H1 (cell line): ENCODE data around the gene CCDC144A.

ENCODE experiments used
- CTCF ChIP-seq, 3 experiments: IDR thresholded peaks; 1 replicate in 2 of 3; 2 replicates in 1 of 3; pipeline versions ENCODE4 v1.5.1 to v1.6.1; 2011; ENCODE audit warnings: low read length in 3 of 3, mild to moderate bottlenecking in 3 of 3, inconsistent platforms in 2 of 3, low read depth in 1 of 3, moderate library complexity in 1 of 3; ENCODE audit not compliant: insufficient read depth in 1 of 3; ENCODE audit errors: control extremely low read depth in 1 of 3
- EP300 ChIP-seq, 2 experiments: IDR thresholded peaks; 1 replicate in 1 of 2; 2 replicates in 1 of 2; pipeline ENCODE4 v1.6.1; 2011 to 2012; ENCODE audit warnings: low read depth in 2 of 2, low read length in 2 of 2, mild to moderate bottlenecking in 2 of 2, borderline replicate concordance in 1 of 2, inconsistent platforms in 1 of 2, moderate library complexity in 1 of 2
- EZH2 ChIP-seq: fragments of 200-600 bp; sonication (generic); IDR thresholded peaks from 2 replicates; pipeline ENCODE4 v1.7.1; 2012; ENCODE audit warnings: low read depth, mild to moderate bottlenecking, moderate library complexity, low read length, inconsistent platforms; ENCODE audit not compliant: severe bottlenecking
- GABPA ChIP-seq: IDR thresholded peaks from 2 replicates; pipeline ENCODE4 v1.6.1; 2011; ENCODE audit warnings: mild to moderate bottlenecking, low read length, moderate library complexity, borderline replicate concordance; ENCODE audit not compliant: insufficient read depth
- MAX ChIP-seq: IDR thresholded peaks from 2 replicates; pipeline ENCODE4 v1.6.1; 2012; ENCODE audit warnings: inconsistent platforms
- POLR2AphosphoS5 ChIP-seq: IDR thresholded peaks from 2 replicates; pipeline ENCODE4 v1.6.1; 2011; ENCODE audit warnings: low read depth, low read length
- SRF ChIP-seq: IDR thresholded peaks from 2 replicates; pipeline ENCODE4 v1.6.1; 2011; ENCODE audit warnings: mild to moderate bottlenecking, low read depth, low read length, moderate library complexity
- TAF1 ChIP-seq: IDR thresholded peaks from 2 replicates; pipeline ENCODE4 v1.6.1; 2011; ENCODE audit warnings: mild to moderate bottlenecking, low read depth, low read length
- USF2 ChIP-seq: IDR thresholded peaks from 2 replicates; pipeline ENCODE4 v1.6.1; 2011; ENCODE audit warnings: low read length, improper control_type of control experiment
- ZNF274 ChIP-seq: IDR thresholded peaks from 2 replicates; pipeline ENCODE4 v1.7.0; 2012; ENCODE audit warnings: low read length, borderline replicate concordance; ENCODE audit errors: extremely low read depth

- no peak for TF ChIP-seq ZNF274
- TF ChIP-seq CTCF (IDR thresholded peaks at IDR 0.05; ENCODE audit: control extremely low read depth in 1 of 3, insufficient read depth in 1 of 3, low read depth in 1 of 3, low read length in 3 of 3): no peak
- TF ChIP-seq POLR2AphosphoS5: no peak
- TF ChIP-seq EZH2: no peak
- no peak for TF ChIP-seq SRF
- TF ChIP-seq GABPA: no peak
- TF ChIP-seq EP300 (IDR thresholded peaks at IDR 0.05; ENCODE audit: borderline replicate concordance in 1 of 2, low read depth in 2 of 2, low read length in 2 of 2): no peak
- TF ChIP-seq MAX: no peak
- TF ChIP-seq TAF1: no peak
- TF ChIP-seq USF2: no peak
These were observed 37.1 kb upstream of the CCDC144A start for GRCh38 chr17:16652847-16653366.
